SK-N-MC (cell line): Measurements from ENCODE around the gene NANOS3.

ENCODE experiments used
- EZH2 ChIP-seq: fragments of 200-600 bp; sonication (generic); IDR thresholded peaks from one replicate; pipeline ENCODE4 v1.6.1; 2017; ENCODE audit warnings: antibody characterized with exemption
- FOXP2 ChIP-seq: optimal IDR thresholded peaks from 2 replicates; pipeline ENCODE3; 2011; ENCODE audit warnings: mild to moderate bottlenecking, moderate library complexity; ENCODE audit not compliant: insufficient read depth; ENCODE audit errors: extremely low read length, control extremely low read depth
- POLR2AphosphoS5 ChIP-seq: IDR thresholded peaks from 2 replicates; pipeline ENCODE4 v1.6.1; 2012; ENCODE audit warnings: mild to moderate bottlenecking, low read depth, low read length, borderline replicate concordance

DNA sequence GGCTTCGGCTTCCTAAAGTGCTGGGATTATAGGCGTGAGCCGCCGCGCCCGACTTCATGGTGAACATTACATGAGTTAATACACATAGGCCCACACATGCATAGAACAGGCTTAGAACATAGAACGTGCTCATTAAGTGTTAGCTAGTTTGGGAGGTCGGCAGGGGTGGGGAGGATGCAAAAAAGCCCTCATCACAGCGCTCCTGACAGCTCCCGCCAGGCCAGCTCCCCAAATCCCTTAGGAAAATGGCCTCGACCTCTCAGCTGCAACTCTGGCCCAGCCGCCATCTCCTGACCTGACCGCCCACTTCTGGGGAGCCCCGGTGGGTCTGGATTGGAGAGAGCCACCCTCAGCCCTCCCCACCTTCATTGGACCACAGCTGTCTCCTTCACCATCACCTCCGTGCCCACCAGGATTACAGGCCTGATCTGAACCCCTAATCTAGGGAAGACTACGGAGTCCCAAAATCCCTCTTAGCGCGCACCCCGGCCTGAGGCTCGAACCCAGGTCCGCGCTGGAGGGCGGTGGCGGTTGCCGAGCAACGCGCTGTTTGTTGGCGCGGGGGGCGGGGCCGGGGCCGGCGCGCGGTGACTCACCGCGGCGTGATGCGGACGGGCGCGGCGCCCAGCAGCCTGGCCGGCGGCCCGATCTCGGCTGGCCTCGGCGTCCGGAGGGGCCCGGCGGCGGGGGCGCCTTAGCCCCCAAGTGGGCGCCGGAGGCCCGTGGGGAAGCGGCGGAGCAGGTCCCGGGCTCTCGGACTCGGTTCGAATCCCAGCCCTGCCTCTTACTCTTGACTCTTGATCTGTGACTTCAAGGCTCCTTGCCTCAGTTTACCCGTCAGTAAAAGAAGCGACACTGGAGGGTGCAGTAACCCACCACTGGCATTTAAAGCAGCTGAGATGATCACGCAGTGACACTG is 26.7 kb upstream of the NANOS3 start:
- TF ChIP-seq POLR2AphosphoS5: no peak
- TF ChIP-seq EZH2: no peak
- no peak for TF ChIP-seq FOXP2
